Pancreas (tissue), 10 donors: ENCODE results near the gene SARS2. TPM values are rescaled to one million over a fixed set of nuclear protein-coding genes. Genes with fewer than 3 reads are reported as not detected.
"Not testable (repeated sequence)": the region's sequence is repeated elsewhere in the genome, so short reads cannot be mapped to it uniquely, and the experiment has no call there.

Experiments
- ATAC-seq, 4 donors: fragments of 200-7000 bp; cut with Tn5 transposase; one replicate each; pipeline versions ENCODE4 v1.8.0 to v1.9.1; 2020; ENCODE audit warnings: mild to moderate bottlenecking in 4 of 4, moderate library complexity in 4 of 4
- DNase-seq, 6 donors: peaks; one replicate each; pipeline ENCODE4 v3.0.0-alpha.2; 2020
- FAIRE-seq: peaks from 2 replicates; lab custom pipeline; 2012; peaks lifted over from hg19 to GRCh38; lab: Jason Lieb, UNC
- H3K27ac ChIP-seq, 4 donors: fragments of 200-600 bp; sonication (generic); 1 replicate in 3 of 4; 2 replicates in 1 of 4; pipeline versions ENCODE4 v1.5.0 to v1.8.0; 2020
- H3K27me3 ChIP-seq, 4 donors: fragments of 200-600 bp; one replicate each; pipeline ENCODE4 v1.8.0; 2021
- H3K36me3 ChIP-seq, 3 donors: fragments of 200-600 bp; sonication (generic) in 1 of 3; one replicate each; pipeline versions ENCODE4 v1.5.0 to v1.8.0; 2020 to 2021
- H3K4me1 ChIP-seq, 3 donors: fragments of 200-600 bp; one replicate each; pipeline ENCODE4 v1.8.0; 2021
- H3K4me3 ChIP-seq, 4 donors: fragments of 200-600 bp; sonication (generic) in 2 of 4; one replicate each; pipeline versions ENCODE4 v1.5.0 to v1.8.0; 2020 to 2021
- H3K9me3 ChIP-seq, 4 donors: fragments of 200-600 bp; one replicate each; pipeline ENCODE4 v1.8.0; 2021
- WGBS, 2 donors: extraction: QIAGEN DNeasy Blood & Tissue Kit; methylation state at CpG; one replicate each; pipeline ENCODE4 v1.1.7; 2013; 5-methylcytosine and 5-hydroxymethylcytosine counted together
- intact Hi-C, 3 donors: fragments of 100-400 bp; cut with DNase I; formaldehyde crosslinking; loops; one replicate each; pipeline versions ENCODE4 v1.11.1 to v1.14.2; 2022
- polyA plus RNA-seq, 2 donors: library from polyadenylated mRNA; stranded (reverse); fragments of 200-250 nt; gene quantifications; one replicate each; pipeline ENCODE4 v1.2.3, GENCODE V29; 2013
- total RNA-seq, 6 donors: library from RNA; stranded (reverse); fragmentation: NEBNext Ultra II Directional in 4 of 6; extraction: Animal tissue kit (Norgen Biotek cat#: 25700) in 4 of 6; gene quantifications; one replicate each; pipeline versions ENCODE4 v1.2.1 to v1.2.4, GENCODE V29; 2021 to 2023
- TF ChIP-seq, protein P1 (sequence below), 4 donors: fragments of 200-600 bp; sonication (generic) in 3 of 4; IDR thresholded peaks; one replicate each; pipeline versions ENCODE4 v1.5.0 to v1.8.0; 2021; ENCODE audit warnings: antibody characterized with exemption in 4 of 4
- donor health status: healthy with polysubstance abuse.
- donor health status: DM: no; HTN: no; CAD: no; lungs with moderate emphysema.
- donor health status: DM: no; HTN: no; CAD: no.
- donor health status: control.
- donor health status: control.
- donor health status: Bipolar disorder and iron deficiency.
- donor health status: DM: yes; HTN: yes; CAD: no.
- donor health status: DM: no; HTN: no; CAD: no.
- donor health status: DM: no; HTN: no; CAD: no.
- donor health status: DM: yes; HTN: yes; CAD: no.

Gene SARS2
- total and polyA plus RNA-seq, 8 donors = 8.8 to 80.6 (median 15.4) TPM

DNA sequence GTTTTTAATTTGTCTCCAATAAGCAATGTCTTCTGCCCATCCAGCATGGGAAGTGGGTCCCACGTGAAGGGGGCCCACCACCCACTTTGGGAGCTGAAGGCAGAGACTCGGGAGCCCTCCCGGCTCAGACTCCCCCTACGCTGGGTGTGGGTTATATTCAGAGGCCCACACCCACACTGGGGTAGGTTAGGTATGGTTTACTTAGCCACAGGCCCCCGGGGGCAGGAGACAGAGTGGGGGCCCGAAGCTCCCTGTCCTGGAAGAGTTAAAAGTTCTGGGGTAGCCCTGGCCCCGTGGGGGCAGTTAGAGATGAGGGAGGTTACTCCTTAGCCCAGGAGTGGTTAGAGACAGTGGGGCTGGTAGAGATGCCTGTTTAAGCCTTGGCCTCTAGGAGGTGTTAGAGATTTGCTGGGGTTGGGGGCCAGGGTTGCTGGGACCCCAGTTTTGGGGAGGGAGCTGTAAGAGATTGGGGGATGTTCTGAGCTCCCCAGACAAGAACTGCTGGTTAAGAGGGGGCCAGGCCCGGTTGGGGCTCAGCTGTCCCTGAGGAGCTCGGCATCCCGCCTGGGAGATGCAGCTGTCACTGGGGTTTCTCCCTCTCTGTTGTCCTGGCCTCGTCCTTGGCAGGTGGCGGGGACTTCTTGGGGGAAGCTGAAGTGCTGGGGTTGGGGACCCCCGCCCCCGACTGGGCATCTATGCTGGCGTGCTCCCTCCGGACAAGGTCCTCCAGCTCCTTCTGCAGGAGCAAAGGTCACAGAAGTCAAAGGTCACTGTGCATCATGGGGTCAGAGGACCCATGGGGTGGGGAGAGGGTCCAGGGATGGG, 51.8 kb downstream of the SARS2 start:
- intact Hi-C loops = no loop called here
- TF ChIP-seq, protein P1, sequence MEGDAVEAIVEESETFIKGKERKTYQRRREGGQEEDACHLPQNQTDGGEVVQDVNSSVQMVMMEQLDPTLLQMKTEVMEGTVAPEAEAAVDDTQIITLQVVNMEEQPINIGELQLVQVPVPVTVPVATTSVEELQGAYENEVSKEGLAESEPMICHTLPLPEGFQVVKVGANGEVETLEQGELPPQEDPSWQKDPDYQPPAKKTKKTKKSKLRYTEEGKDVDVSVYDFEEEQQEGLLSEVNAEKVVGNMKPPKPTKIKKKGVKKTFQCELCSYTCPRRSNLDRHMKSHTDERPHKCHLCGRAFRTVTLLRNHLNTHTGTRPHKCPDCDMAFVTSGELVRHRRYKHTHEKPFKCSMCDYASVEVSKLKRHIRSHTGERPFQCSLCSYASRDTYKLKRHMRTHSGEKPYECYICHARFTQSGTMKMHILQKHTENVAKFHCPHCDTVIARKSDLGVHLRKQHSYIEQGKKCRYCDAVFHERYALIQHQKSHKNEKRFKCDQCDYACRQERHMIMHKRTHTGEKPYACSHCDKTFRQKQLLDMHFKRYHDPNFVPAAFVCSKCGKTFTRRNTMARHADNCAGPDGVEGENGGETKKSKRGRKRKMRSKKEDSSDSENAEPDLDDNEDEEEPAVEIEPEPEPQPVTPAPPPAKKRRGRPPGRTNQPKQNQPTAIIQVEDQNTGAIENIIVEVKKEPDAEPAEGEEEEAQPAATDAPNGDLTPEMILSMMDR (IDR thresholded peaks at IDR 0.05) = no peak
- no peaks in the 10 kb centered on the region for H3K9me3 ChIP-seq
- 79 to 86% methylated on average over 16 of the region's 16 CpGs for WGBS, 2 donors
- no peaks in the 10 kb centered on the region for H3K36me3 ChIP-seq
- no peaks in the 10 kb centered on the region for H3K27me3 ChIP-seq
- peaks cover 0 to 4% (median 0%) of the 10 kb centered on the region in 3 donors for H3K4me1 ChIP-seq
- H3K27ac ChIP-seq = peak overlapping the region in 3 of 4 donors; percentile 42 to 51 (median 44)
- DNase-seq = peak in 1 of 6 donors; percentile 52
- no peak overlapping the region for H3K4me3 ChIP-seq
- FAIRE-seq = no peak
- ATAC-seq = no peak

DNA sequence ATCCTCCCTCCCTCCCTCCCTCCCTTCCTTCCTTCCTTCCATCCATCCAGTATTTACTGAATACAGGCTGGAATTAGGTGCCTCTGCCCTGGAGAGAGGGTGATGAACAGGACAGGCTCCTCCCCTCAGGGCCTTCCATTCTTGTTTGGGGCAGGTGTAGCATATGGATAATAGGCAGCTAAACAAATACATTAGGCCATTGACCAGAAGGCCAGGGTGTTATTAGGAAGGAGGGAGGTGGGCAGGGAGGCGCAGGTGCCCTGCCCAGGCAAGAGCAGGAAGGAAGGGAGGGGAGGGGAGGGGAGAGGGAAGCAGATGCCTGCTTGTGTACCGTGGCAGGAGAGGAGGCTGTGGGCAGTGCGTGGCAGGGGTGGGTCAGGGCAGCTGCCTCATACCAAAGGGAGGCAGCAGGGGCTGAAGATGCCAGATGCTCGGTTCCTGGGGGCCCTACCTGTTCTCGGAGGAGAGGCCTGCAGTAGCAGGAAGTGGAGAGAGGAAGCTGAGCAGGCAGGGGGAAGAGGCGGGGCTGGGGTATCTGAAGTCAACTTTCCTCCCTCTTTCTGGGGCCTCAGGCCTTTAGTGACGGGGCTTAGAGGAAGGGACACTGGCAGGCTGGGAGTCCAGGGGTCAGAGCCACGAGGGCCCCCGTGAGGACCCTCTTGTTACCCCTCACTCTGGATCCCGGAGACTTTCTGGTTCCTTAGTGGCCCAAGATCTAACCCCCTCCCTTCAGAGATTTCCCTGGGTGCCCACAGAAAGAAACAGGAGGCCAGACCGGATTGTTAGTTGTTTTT, 52.6 kb downstream of the SARS2 start, which contains the start of gene RINL:
RINL (minus strand) TSS at position 495 of the 794 bp plus-strand sequence. CDS start 1,533 bp downstream, outside the sequence.
- intact Hi-C loops = no loop called here
- H3K36me3 ChIP-seq = no peaks in the 10 kb centered on the region
- peak within 1 kb of the TSS in 3 of 4 donors; percentile 42 to 51 (median 44) for H3K27ac ChIP-seq
- H3K4me3 ChIP-seq = no peak within 1 kb of the TSS
- WGBS, 2 donors = 60 to 69% methylated on average over 10 to 11 of the region's 11 CpGs
- peak in 3 of 4 donors; percentile 68 to 77 (median 75) for ATAC-seq
- peak in 1 of 6 donors; percentile 53 for DNase-seq
- no peaks in the 10 kb centered on the region for H3K27me3 ChIP-seq
- H3K4me1 ChIP-seq = peaks cover 0 to 4% (median 0%) of the 10 kb centered on the region in 3 donors
- TF ChIP-seq, protein P1 (IDR thresholded peaks at IDR 0.05) = no peak
- no peaks in the 10 kb centered on the region for H3K9me3 ChIP-seq
- FAIRE-seq = no peak

DNA sequence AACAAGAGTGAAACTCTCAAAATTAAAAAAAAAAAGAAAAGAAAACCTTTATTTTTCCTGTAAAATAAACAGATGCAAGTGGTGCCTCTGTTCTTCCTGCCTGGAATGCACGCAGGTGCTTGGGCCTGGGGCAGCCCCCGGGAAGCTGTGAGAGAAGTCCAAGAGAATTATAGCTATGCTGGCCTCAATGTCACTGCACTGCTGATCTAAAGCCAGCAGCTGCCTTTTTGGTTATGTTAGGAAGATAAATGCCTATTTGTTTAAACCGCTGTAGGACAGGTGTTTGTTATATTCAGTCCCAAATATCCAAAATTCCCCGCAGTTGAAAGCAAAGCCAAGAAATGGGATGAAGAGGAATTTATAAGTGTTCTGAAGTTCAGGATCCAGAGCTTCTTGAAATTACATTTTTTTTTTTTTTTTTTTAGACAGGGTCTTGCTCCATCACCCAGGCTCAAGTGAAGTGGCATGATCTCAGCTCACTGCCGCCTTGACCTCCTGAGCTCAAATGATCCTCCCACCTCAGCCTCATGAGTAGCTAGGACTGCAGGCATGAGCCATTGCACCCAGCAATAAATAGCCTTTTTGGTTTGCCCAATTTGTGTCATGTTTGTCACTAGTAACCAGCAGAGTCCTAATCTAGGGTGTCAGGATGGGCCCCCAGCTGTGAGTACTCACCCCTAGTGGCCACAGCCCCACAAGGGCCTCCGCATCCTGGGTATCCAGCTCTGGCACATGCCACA, 54.7 kb downstream of the SARS2 start:
- H3K36me3 ChIP-seq = no peaks in the 10 kb centered on the region
- no peaks in the 10 kb centered on the region for H3K27me3 ChIP-seq
- no peak for FAIRE-seq
- intact Hi-C loops = no loop called here
- TF ChIP-seq, protein P1 (IDR thresholded peaks at IDR 0.05) = no peak
- H3K4me1 ChIP-seq = peaks cover 0 to 4% (median 0%) of the 10 kb centered on the region in 3 donors
- no peak overlapping the region for H3K27ac ChIP-seq
- no peak for ATAC-seq
- no peak overlapping the region for H3K4me3 ChIP-seq
- no peak for DNase-seq
- WGBS, 2 donors = 71 to 73% methylated on average over 6 of the region's 6 CpGs
- no peaks in the 10 kb centered on the region for H3K9me3 ChIP-seq

DNA sequence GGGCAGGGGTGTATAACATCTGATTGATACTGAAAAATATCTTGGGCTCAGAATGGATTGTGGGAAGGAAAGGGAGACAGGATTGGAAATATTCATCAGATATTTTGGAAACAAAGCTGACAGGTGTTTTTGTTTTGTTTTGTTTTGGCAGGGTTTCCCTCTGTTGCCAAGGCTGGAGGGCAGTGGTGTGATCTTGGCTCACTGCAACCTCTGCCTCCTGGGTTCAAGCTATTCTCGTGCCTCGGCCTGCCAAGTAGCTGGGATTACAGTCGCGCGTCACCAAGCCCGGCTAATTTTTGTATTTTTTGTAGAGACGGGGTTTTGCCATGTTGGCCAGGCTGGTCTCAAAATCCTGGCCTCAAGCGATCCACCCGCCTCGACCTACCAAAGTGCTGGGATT, 57.2 kb downstream of the SARS2 start:
- DNase-seq, ATAC-seq, intact Hi-C loops, H3K27ac ChIP-seq, H3K36me3 ChIP-seq, H3K4me1 ChIP-seq, H3K9me3 ChIP-seq, FAIRE-seq, H3K27me3 ChIP-seq, H3K4me3 ChIP-seq: not testable (repeated sequence)
- 80 to 85% methylated on average over 10 of the region's 10 CpGs for WGBS, 2 donors

DNA sequence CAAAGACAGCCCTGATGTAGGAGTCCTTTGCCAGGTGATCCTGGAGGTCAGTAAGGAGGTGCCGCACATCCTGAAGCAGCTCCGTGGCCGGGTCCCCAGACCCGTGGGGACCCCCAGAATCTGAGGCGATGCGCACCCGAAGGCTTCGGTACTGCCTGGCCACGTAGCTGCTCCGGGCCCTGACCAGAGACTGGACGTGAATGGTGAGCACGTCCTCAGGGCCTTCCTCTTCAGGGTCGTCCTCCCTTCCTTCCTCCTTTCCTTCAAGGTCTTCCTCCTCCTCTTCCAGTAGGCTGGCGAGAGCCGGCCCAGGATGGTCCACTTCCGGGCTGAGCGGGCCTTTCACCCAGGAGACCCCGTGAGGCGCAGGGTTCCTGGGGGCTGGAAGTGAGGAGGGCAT, 60.0 kb downstream of the SARS2 start:
- peak in 1 of 6 donors; percentile 24 for DNase-seq
- Histone ChIP-seq H3K9me3 (no peaks in the 10 kb centered on the region), H3K36me3 (no peaks in the 10 kb centered on the region), H3K27me3 (no peaks in the 10 kb centered on the region), H3K4me1 (peaks cover 0 to 12% (median 9%) of the 10 kb centered on the region in 3 donors), H3K27ac (no peak overlapping the region), H3K4me3 (no peak overlapping the region)
- 84 to 90% methylated on average over 19 of the region's 19 CpGs for WGBS, 2 donors
- ATAC-seq = no peak
- intact Hi-C loops = no loop called here
- TF ChIP-seq, protein P1 (IDR thresholded peaks at IDR 0.05) = no peak
- FAIRE-seq = no peak
